ENCODE measurements around the gene PPP1R9B.

GRCh38 chr17:50106393-50107131, 43.9 kb downstream of the PPP1R9B start:
- TF ChIP-seq CTCF (IDR thresholded peaks at IDR 0.05) (no peak), USF2 (CRISPR knock-in tag; IDR thresholded peaks at IDR 0.05) (no peak), MAX (CRISPR knock-in tag; IDR thresholded peaks at IDR 0.05) (no peak), ATF3 (CRISPR knock-in tag; conservative IDR thresholded peaks at IDR 0.05) (no peak), E2F5 (CRISPR knock-in tag; IDR thresholded peaks at IDR 0.05) (no peak), RELA (CRISPR knock-in tag; IDR thresholded peaks at IDR 0.05; ENCODE audit: borderline replicate concordance) (no peak), GRHL2 (CRISPR knock-in tag; IDR thresholded peaks at IDR 0.05; ENCODE audit: insufficient replicate concordance, severe bottlenecking) (no peak), ZBTB21 (CRISPR knock-in tag; IDR thresholded peaks at IDR 0.05; ENCODE audit: borderline replicate concordance) (no peak), KAT7 (CRISPR knock-in tag; IDR thresholded peaks at IDR 0.05; ENCODE audit: borderline replicate concordance) (no peak), ELF4 (CRISPR knock-in tag; IDR thresholded peaks at IDR 0.05; ENCODE audit: low read depth) (no peak), CREM (CRISPR knock-in tag; IDR thresholded peaks at IDR 0.05) (no peak), JUN (CRISPR knock-in tag; IDR thresholded peaks at IDR 0.05) (no peak)

Measured in WTC11 (cell line).